GM12865 (cell line): ENCODE measurements around the gene KCTD12.
A peak's percentile ranks its signal among the peaks of the same experiment; 100 is the strongest.
"Not testable (repeated sequence)": the region's sequence is repeated elsewhere in the genome, so short reads cannot be mapped to it uniquely, and the experiment has no call there.

Source experiments
- DNase-seq: peaks from one replicate; pipeline ENCODE4 v3.0.0; 2010; ENCODE audit warnings: low read depth
- H3K4me3 ChIP-seq: 2 replicates; pipeline ENCODE4 v1.5.1; 2011; ENCODE audit warnings: mild to moderate bottlenecking, low read depth, low read length, control low read depth
- CTCF ChIP-seq: IDR thresholded peaks from 2 replicates; pipeline ENCODE4 v1.5.1; 2011; ENCODE audit warnings: low read length, control low read depth, low read depth, inconsistent platforms; ENCODE audit not compliant: insufficient read depth; ENCODE audit errors: missing control alignments

Gene KCTD12

GRCh38 chr13:76903544-76904162, 17.4 kb upstream of the KCTD12 start:
- peak; percentile 99 for TF ChIP-seq CTCF
- no peak overlapping the region for H3K4me3 ChIP-seq
- peak; percentile 85 for DNase-seq

- DNase-seq, H3K4me3 ChIP-seq: not testable (repeated sequence)
These were observed 12.9 kb upstream of the KCTD12 start for GRCh38 chr13:76899066-76899465.

GRCh38 chr13:76897171-76897570, 11.0 kb upstream of the KCTD12 start:
- H3K4me3 ChIP-seq, DNase-seq: not testable (repeated sequence)

- H3K4me3 ChIP-seq: no peak overlapping the region
- TF ChIP-seq CTCF: no peak
- DNase-seq: no peak
These were observed 8.4 kb upstream of the KCTD12 start for GRCh38 chr13:76894401-76895110.

GRCh38 chr13:76892488-76892887, 6.3 kb upstream of the KCTD12 start:
- no peak overlapping the region for H3K4me3 ChIP-seq
- no peak for TF ChIP-seq CTCF
- no peak for DNase-seq

GRCh38 chr13:76890021-76890420, 3.8 kb upstream of the KCTD12 start:
- no peak for DNase-seq
- TF ChIP-seq CTCF: no peak
- no peak overlapping the region for H3K4me3 ChIP-seq

GRCh38 chr13:76889254-76889653, 3.0 kb upstream of the KCTD12 start:
- no peak for TF ChIP-seq CTCF
- H3K4me3 ChIP-seq: no peak overlapping the region
- no peak for DNase-seq

GRCh38 chr13:76888421-76888820, 2.2 kb upstream of the KCTD12 start:
- no peak for TF ChIP-seq CTCF
- no peak for DNase-seq
- no peak overlapping the region for H3K4me3 ChIP-seq
